ENCODE measurements around the gene EIF3F. TPM values are rescaled to one million over a fixed set of nuclear protein-coding genes. Genes with fewer than 3 reads are reported as not detected.

EIF3F gene
- total and polyA plus RNA-seq, 2 of the 8 experiments (the other 6 are each of a cell fraction or from before 2014, with no cell fraction given) = 222 to 388 TPM

DNA sequence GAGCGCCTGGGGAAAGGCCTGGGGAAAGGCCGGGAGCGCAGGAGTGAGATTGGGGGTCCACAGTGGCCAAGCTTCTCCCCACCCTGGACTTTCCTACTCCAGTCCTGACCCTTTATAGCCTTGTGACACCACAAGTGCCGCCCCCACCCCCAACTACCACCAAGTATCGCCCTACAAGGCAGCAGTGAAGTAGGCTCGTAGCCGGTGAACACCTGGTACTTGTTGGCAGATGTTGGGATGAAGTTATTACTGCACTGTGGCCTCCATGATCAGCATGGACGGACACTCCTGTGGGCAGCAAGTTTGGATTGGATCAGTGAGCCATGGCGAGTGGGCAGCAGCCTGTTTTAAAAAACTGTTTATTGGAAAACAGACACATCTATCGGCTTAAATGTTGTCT lies 45.0 kb downstream of the EIF3F start:
- no peaks in the 10 kb centered on the region for H3K36me3 ChIP-seq (ENCODE audit: control insufficient read depth in 2 of 4, insufficient read depth in 4 of 4, low read length in 3 of 4)
- H3K4me1 ChIP-seq (replicated peaks in 1 of 4; ENCODE audit: control insufficient read depth in 3 of 4, insufficient read depth in 4 of 4, low read length in 3 of 4) = peaks cover 0 to 13% (median 4%) of the 10 kb centered on the region in 4 experiments; a peak in 5 of 7 replicates
- H4K5ac ChIP-seq (ENCODE audit: insufficient read length, low read depth, low read length) = no peak overlapping the region
- no peak overlapping the region for H2BK20ac ChIP-seq (ENCODE audit: low read length)
- H3K9ac ChIP-seq (replicated peaks in 1 of 4; ENCODE audit: extremely low read depth in 1 of 4, low read depth in 3 of 4, low read length in 3 of 4) = no peak overlapping the region
- H3K4ac ChIP-seq (replicated peaks; ENCODE audit: insufficient read length, low read depth, low read length) = no peak overlapping the region
- no peaks in the 10 kb centered on the region for H3K9me3 ChIP-seq (ENCODE audit: insufficient read depth in 2 of 2, low read depth in 1 of 2, low read length in 1 of 2)
- H2BK12ac ChIP-seq (ENCODE audit: low read depth, low read length) = peak overlapping the region; percentile 63; the same call in 1 of the 2 replicates
- no peak overlapping the region for H2AFZ ChIP-seq (ENCODE audit: low read length)
- CTCF ChIA-PET (ENCODE audit: partially characterized antibody) = interaction anchor here (0.6 to 31.7 kb wide), 19 partner anchors 9 to 175 kb away, joined by 3 to 1283 read pairs (median 5); partner anchors contain the start of gene TUB
- H4K8ac ChIP-seq (ENCODE audit: extremely low read depth, insufficient read depth, low read length) = peak overlapping the region; percentile 87; the same call in 1 of the 2 replicates
- POLR2A ChIA-PET (ENCODE audit: partially characterized antibody) = interaction anchor here (0.9 kb wide), 1 partner anchor 50 kb away, joined by 3 read pairs; no protein-coding TSS in a partner anchor
- no peak overlapping the region for H2AK5ac ChIP-seq (ENCODE audit: low read depth, low read length)
- H4K91ac ChIP-seq (replicated peaks; ENCODE audit: insufficient read length, low read length) = no peak overlapping the region
- no peak overlapping the region for H3K23ac ChIP-seq (ENCODE audit: insufficient read length)
- no peaks in the 10 kb centered on the region for H3K79me1 ChIP-seq (ENCODE audit: low read depth, low read length)
- H3K4me2 ChIP-seq (ENCODE audit: insufficient read depth in 1 of 2, low read depth in 2 of 2, low read length in 2 of 2) = no peak overlapping the region; a peak in 1 of 4 replicates
- TF ChIP-seq CHD2 (IDR thresholded peaks at IDR 0.05; ENCODE audit: low read length) (no peak), SAP30 (IDR thresholded peaks at IDR 0.05; ENCODE audit: insufficient read depth, insufficient replicate concordance, low read length) (no peak)
- DNase-seq (ENCODE audit: low read depth in 1 of 2, low spot score in 2 of 2) (no peak), FAIRE-seq (no peak)
- H4K20me1 ChIP-seq (replicated peaks in 1 of 2; ENCODE audit: control insufficient read depth in 1 of 2, insufficient read depth in 2 of 2, low read length in 2 of 2) = no peaks in the 10 kb centered on the region
- WGBS, 2 experiments (ENCODE audit: extremely low coverage in 1 of 2, insufficient coverage in 1 of 2, insufficient read length in 1 of 2, insufficient replicate concordance in 2 of 2, low coverage in 1 of 2, low lambda C conversion rate in 2 of 2, missing lambda C conversion rate in 1 of 2) = 92% methylated on average over 10 of the region's 10 CpGs; no CpG with 5 or more reads in 1 of the 2 experiments
- no peaks in the 10 kb centered on the region for H3K23me2 ChIP-seq (ENCODE audit: low read depth, low read length)
- no peak overlapping the region for H3K56ac ChIP-seq (replicated peaks; ENCODE audit: insufficient read length, low read depth, low read length)
- peaks cover 0 to 14% (median 6%) of the 10 kb centered on the region in 4 experiments; a peak in 5 of 7 replicates for H3K27me3 ChIP-seq (replicated peaks in 1 of 4; ENCODE audit: control insufficient read depth in 3 of 4, extremely low read depth in 1 of 4, insufficient read depth in 3 of 4, low read length in 3 of 4)
- H3K14ac ChIP-seq (ENCODE audit: insufficient read length) = no peak overlapping the region
- no peak overlapping the region for H3K27ac ChIP-seq (ENCODE audit: low read depth, low read length)
- H2BK120ac ChIP-seq (replicated peaks; ENCODE audit: low read depth, low read length) = no peak overlapping the region
- H3K4me3 ChIP-seq (ENCODE audit: extremely low read depth in 1 of 4, insufficient read depth in 2 of 4, low read depth in 3 of 4, low read length in 4 of 4) = no peak overlapping the region
- H3K79me2 ChIP-seq (ENCODE audit: control insufficient read depth in 1 of 2, insufficient read depth in 2 of 2, low read length in 2 of 2) = no peaks in the 10 kb centered on the region
- H3K18ac ChIP-seq (ENCODE audit: extremely low read depth, low read length) = no peak overlapping the region
- H2BK5ac ChIP-seq (ENCODE audit: low read depth, low read length) = no peak overlapping the region
- 0 out of 2 replicates have a peak overlapping the region, but pooled peaks have one; percentile 40 for H2BK15ac ChIP-seq (ENCODE audit: low read length)

Data from H1 (cell line).